Stimulated activated CD8-positive, alpha-beta memory T cell treated with anti-CD3 and anti-CD28 coated beads, Interleukin-4, amount 100 ng/mL, for 48 hours (primary cell): ENCODE results near the gene EDC4.
"Not testable (repeated sequence)": the region's sequence is repeated elsewhere in the genome, so short reads cannot be mapped to it uniquely, and the experiment has no call there.

Experiments
- DNase-seq: peaks from one replicate; pipeline ENCODE4 v3.0.0-alpha.2; 2020

The EDC4 gene

DNA sequence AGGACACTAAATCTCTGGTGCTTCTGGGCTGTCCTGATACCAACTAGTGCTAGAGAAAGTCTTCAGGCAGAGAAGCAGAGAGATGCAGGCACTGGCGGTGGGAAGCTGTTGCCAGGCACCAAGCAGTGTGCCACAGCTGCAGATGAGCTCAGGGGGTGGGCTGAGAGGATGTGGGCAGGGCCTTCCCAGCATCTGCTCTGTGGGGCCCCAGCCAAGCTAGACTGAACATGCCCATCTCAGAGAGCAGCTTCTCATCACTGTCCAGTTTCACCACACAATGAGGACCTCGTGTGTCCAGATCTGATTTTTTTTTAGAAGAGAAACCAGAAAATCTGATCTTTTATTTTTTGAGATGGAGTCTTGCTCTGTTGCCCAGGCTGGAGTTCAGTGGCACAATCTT lies 37.3 kb downstream of the EDC4 start:
- DNase-seq = peak; percentile 53

DNA sequence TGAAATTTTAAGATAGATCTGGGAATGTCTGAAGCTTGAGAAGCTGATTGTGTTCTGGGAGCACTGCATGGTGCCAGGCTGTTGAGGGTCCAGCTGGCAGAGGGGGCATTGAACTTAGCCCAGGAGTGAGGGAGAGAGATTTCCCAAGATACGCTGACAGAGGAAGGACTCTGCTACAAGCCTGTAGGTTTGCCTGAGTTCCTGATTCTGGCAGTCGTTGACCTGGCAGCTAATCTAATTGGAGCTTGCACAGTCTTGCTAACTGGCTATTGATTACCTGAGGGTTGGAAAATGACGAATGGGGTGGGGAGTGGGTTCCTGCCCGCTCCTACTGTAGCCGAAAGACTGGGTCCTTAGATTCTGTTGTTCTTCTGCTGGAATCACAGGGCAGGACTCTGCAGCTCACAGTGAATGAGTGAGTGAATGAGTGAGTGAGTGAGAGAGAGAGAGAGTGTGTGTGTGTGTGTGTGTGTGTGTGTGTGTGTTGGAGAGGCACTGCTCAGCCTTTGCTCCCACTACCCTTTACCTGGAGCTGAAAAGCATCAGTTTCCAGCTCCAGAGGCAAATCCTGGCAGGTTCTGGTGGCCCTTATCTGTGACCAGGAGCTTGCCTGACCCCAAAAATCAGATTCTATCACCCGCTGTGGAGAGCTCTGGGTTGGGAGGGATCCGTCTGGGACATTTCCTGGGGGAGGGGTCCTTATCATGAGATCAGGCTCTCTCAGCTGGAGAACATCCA lies 42.1 kb downstream of the EDC4 start:
- DNase-seq = no peak

DNA sequence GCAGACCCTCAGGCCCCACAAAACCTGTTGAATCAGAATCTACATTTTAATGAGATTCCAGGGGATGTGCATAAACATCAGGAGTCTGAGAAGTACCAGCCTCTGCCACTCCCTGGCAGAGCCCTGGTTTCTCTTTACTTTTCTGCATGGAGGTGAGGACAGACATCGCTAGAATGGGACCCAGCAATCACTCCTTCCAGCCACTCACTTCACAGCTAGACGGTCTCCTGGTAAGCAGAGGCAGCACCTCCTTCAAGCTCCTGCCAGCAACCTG lies 42.6 kb downstream of the EDC4 start:
- not testable (repeated sequence) for DNase-seq

DNA sequence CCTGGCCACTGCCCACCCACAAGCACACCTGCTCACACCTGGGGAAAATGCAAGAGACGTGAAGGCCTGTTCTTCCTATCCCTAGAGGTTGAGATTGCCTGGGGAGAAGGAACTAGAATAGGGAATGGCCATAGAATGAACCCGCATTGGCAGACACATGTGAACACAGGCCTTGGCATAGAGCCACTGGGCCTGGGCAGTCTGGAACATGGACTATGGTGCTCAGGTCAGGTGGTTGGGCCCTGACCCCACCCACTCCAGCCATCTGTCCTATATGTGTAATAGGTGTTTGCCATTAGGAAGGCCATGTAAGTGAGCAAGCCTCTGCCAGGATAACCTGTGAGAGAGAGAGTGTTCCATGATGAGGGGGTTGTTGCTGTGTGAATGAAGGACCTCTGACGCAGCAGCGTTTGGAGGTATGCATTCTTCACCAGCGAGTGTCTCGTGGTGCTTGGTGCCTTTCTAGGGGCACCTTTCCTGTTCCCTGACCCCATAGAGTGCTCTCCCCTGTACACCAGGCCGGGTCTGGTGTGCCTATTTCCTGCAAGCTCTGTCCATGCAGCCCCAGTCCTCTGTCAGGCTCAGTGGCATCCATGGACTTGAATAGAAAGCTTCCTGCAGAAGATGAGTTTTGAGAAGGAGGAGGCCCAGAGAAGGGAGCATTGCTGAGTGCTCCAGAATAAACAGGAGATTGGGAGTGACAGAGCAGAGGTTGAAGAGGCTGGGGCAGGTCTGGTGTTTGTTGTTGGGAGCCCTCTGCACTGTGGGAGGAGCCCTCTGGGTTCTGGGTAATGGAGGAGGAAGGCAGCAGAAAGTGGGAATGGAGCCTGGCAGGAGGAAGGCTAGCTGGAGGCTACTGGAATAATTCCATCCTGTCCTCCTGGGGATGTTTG lies 43.2 kb downstream of the EDC4 start:
- no peak for DNase-seq

DNA sequence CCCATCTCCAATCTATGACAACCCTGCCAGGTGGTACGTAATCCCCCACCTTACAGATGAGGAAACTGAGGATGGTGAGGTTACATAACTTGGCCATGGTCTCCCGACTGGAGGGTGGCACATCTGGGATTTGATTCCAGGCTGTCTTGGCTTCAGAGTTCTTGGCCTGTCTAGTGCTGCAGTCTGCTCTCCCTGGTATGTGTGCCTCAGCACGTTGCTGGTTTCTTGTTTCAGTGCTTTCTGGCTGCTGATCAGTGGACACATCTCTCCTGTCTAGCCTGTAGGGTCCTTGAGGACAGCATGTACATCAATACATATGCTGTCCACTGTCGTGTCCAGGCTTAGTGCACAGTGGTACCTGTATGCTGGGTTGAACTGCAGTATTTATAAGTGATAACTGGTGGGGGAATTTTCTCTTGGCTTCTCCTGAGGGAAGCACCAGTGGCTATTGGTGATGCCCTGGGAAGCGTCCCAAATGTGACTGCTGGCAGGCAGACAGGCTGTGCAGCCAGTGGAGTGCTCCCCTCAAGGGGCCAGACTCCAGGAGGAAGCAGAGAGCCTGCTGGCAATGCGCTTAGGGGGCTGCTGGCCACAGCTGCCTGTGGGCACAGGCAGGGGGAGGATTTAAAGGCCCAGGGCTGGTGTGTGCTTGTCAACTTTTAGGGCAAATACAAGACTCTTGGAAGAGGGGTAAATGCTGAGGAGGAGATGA lies 44.4 kb downstream of the EDC4 start:
- DNase-seq = no peak

DNA sequence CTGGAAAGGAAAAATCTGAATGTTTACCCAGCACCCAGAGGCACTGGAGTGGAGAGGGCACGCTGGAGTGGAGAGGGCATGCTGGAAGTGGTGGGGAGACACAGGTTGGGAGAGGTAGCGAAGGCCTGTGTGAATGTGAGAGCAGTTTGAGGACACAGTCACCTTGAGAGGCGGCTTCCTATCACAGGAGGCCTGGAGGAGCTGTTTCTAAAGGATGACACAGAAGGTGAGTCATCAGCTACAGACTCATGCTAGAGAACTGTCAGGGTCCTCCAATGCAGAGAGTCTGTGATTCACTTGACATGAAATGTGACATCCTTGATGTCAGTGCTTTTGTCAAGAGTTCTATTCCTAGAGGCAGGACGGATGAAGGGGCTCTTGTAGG lies 45.0 kb downstream of the EDC4 start:
- peak; percentile 69 for DNase-seq

DNA sequence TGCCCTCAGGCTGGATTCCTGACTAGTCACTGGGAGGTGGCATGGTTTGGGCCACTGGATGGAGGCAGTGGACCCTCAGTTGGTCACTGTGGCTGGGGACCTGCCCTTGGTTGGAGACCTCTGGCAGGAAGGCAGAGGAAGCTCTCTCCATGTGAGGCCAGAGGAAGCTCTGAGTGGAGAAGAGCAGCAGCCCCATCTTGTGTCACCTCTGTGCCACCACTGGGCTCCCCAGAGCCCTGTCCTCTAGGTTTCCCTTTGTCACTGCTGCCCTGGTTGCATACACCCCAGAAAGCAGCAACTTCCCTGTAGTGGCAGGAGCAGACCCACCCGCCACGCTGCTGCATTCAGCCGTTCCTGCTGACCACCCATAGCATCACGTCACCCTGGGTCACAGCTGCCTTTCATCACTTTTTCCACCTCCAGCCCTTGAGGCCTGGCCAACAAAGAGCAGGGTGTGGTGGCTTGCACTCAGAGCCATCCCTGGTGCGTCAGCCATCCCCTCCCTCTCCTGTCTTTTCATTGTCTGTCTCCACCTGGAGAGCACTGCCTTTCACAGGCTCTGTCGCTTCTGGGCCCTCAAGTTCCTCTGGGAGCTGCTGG lies 46.9 kb downstream of the EDC4 start:
- DNase-seq = no peak

DNA sequence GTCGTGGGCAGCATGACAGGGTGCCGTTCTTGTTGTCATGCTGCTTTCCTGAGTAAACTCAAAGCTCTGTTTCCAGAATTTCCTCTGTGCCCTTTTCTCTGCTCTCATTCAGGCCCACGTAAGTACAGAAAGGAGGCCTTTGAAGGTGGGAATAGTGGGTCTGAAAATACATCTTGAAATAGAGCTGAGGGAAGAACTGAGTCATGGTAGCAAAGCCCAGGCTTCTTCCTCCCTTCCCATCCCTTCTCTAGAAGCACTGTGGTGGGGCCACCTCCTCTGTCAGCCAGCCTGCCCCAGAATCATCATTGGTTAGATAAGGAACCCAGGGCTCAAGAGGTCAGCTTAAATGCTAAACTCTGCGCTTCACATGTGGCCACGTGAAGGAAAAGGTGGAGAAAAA lies 49.4 kb downstream of the EDC4 start:
- DNase-seq = no peak

DNA sequence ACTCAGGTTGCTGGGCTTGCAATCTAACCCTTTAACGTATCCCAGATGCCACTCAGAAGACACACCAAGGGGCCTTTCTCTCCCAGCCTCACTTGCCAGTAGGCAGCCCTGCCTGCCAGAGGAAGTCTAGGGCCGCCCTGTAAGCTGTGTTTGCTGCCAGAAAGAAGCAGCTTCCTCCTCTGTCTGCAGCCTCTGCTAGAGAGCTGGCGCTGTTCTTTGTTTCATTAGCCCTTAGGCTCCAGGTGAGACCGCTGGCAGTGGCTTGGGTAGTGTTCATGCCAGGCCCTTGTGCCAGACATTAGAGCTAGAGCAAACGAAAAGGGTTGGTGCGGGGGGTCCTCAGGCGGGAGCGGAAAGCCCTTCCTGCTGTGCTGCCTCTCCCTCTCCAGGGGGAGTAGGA lies 49.9 kb downstream of the EDC4 start:
- no peak for DNase-seq

DNA sequence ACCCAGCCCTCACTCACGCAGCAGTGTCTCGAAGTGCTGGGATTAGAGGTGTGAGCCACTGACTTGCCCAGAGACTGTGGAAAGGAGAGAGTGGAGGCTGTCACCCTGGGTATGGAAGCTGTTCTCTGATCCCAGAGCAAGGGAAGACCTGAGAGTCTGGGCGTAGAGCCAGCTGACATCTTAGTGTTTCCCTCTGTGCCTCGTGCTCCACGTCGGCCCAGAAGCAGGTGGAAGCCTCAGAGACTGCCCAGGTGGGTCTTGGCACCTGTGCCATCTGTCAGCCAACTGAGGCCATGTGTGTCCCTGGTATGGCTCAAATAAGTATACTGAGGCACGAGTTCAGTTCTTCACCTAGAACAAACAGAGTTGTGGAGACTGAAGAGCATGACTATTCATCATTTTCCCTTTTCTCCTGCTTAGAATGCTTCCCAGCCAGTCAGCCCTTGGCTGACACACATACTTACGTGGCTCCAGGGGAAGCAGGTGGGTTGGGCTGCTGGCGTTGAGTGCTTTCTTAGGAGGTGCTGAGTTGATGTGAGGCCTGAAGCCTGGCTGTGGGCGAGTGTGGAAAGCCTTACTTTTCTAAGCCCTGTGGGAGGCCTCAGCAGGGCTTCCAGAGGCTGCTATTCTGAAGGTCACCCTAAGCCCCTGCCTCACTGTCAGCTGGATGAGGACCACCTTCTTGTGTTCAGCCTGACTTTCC lies 50.7 kb downstream of the EDC4 start:
- DNase-seq = no peak

DNA sequence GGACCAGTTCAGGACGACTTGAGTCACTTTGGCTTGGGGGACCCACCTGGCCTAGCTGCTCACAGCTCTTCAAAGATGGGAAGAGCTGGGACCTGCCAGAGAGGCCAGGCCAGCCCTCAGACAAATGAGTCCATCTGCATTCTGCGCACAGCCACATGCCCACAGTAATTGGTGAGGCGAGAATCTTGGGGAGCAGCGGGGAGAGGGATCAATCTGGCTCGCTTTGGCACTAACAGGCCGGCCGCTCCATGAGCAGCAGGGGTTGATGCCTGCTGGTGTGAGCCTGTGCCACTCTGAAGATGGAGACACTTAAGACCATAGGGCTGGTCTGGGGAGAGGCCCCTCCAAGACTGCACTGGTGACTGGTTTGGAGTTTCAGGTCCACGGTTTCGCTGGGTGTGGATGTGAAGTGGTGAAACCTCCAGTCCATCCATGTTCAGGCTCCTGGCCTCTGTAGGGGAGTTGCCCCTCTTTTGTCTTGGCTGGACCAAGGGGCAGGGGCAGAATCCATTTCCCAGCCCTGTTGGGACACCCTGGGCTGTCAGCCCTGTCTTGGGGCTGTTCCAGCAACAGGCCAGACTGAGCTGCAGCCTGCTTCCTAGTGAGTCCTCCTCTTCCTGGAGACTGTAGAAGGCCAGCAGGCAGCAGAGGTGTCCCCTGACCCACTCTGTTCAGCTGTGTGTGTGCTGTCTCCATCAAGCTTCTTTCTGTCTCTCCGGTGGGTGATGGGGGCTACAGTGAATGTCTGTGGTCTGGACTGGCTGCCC lies 51.5 kb downstream of the EDC4 start:
- no peak for DNase-seq

DNA sequence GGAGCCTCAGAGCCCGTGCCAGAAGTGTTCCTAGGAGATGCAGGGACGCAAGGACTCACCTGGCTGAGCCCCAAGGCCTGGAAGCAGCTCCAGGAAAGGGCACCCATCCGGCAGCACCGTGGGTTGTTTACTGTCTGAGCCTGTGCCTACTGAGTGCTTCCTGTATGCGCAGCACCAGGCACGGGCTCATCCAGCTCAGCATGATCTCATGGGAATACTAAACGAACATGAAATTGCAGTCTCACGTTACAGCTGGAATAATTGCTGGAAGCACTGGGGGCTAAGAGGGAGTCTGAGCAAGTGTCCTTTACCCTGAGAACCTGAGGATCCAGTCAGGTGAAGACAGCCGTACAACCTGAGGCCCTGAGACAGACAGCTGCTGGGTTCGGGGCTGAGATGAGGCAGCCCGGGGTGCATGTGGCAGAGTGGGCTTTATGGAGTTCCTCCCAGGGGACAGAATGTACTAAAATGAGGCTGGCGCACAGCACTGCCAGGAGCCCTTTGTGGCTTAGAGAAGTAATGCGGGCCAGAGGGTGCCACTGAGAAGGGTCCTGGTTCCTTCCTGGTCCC lies 53.4 kb downstream of the EDC4 start:
- DNase-seq = no peak

DNA sequence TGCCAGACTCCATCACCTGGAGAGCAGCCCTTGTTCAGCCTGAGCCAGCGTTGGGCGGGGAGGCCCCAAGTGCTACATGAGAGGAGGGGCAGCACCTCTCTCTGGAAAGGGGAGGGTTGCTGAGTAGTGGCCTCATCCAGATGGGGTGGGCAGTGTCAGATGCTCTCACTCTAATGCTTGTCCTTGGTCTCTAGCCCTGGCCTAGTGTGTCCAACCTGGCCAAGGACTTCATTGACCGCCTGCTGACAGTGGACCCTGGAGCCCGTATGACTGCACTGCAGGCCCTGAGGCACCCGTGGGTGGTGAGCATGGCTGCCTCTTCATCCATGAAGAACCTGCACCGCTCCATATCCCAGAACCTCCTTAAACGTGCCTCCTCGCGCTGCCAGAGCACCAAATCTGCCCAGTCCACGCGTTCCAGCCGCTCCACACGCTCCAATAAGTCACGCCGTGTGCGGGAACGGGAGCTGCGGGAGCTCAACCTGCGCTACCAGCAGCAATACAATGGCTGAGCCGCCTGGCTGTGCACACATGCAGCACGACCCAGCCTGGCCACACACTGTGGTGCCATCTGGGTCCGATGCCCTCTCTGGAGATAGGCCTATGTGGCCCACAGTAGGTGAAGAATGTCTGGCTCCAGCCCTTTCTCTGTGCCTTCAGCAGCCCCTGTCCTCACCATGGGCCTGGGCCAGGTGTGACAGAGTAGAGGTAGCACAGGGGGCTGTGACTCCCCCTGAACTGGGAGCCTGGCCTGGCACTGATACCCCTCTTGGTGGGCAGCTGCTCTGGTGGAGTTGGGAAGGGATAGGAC lies 54.5 kb downstream of the EDC4 start:
- DNase-seq = no peak

DNA sequence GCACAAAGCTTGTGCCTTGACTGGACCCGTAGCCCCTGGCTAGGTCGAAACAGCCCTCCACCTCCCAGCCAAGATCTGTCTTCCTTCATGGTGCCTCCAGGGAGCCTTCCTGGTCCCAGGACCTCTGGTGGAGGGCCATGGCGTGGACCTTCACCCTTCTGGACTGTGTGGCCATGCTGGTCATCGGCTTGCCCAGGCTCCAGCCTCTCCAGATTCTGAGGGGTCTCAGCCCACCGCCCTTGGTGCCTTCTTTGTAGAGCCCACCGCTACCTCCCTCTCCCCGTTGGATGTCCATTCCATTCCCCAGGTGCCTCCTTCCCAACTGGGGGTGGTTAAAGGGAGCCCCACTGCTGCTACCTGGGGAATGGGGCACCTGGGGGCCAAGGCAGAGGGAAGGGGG lies 55.3 kb downstream of the EDC4 start:
- DNase-seq = no peak

DNA sequence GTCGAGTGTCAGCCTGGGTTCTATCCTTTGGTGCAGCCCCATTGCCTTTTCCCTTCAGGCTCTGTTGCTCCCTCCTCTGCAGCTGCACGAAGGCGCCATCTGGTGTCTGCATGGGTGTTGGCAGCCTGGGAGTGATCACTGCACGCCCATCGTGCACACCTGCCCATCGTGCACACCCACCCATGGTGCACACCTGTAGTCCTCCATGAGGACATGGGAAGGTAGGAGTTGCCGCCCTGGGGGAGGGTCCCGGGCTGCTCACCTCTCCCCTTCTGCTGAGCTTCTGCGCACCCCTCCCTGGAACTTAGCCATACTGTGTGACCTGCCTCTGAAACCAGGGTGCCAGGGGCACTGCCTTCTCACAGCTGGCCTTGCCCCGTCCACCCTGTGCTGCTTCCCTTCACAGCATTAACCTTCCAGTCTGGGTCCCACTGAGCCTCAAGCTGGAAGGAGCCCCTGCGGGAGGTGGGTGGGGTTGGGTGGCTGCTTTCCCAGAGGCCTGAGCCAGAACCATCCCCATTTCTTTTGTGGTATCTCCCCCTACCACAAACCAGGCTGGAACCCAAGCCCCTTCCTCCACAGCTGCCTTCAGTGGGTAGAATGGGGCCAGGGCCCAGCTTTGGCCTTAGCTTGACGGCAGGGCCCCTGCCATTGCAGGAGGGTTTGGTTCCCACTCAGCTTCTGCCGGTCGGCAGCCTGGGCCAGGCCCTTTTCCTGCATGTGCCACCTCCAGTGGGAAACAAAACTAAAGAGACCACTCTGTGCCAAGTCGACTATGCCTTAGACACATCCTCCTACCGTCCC lies 55.9 kb downstream of the EDC4 start:
- peak; percentile 88 for DNase-seq

DNA sequence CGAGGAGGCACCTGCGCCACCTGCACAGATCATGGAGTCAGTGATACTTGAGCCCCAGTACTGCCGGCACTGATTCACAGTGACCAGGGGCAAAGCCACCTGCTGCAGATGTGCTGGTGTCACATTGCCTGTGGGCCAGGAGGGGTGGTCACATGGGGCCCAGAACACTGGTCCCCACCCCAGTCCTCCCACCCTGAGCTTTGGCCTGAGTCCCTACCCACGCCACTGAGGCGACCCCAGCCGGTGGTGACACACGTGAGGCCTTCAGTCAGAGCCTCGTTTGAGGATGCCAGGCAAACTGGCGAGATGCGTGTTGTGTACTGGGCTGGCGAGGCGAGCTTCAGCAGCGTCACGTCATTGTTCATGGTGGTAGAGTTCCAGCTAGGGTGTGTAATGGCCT lies 57.3 kb downstream of the EDC4 start:
- no peak for DNase-seq

DNA sequence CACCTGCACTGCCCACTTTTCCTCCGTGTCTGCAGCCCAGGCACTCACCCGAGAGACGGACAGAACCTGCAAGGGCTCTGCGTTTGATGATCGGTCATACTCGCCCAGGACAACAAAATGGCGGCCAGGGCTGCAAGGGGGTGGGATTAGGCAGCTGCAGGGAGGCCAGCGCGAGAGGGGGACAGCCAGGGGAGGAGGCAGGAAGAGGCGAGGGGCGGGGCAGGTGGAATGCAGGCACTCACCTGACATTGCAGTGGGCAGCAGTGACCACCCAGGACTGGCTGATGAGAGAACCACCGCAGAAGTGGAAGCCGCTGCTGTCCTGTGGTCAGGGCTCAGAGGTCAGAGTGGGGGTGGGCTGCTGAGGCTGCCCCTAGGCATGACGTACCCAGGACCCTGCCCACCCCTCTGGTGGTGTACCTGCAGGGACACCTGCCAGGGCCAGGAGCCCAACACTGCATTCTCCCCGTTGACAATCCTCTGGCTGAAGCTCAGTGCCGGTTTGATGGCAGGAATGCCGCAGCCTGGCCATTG lies 57.9 kb downstream of the EDC4 start:
- DNase-seq = no peak
